GM19395 (cell line): ENCODE measurements around the gene MYH1.
"Not testable (repeated sequence)": the region's sequence is repeated elsewhere in the genome, so short reads cannot be mapped to it uniquely, and the experiment has no call there.

Experiments
- ATAC-seq: cut with Tn5 transposase; IDR thresholded peaks from one replicate; pipeline ENCODE4 v1.9.1; 2021; ENCODE audit warnings: mild to moderate bottlenecking, moderate library complexity; ENCODE audit not compliant: unreplicated experiment

Gene MYH1

DNA sequence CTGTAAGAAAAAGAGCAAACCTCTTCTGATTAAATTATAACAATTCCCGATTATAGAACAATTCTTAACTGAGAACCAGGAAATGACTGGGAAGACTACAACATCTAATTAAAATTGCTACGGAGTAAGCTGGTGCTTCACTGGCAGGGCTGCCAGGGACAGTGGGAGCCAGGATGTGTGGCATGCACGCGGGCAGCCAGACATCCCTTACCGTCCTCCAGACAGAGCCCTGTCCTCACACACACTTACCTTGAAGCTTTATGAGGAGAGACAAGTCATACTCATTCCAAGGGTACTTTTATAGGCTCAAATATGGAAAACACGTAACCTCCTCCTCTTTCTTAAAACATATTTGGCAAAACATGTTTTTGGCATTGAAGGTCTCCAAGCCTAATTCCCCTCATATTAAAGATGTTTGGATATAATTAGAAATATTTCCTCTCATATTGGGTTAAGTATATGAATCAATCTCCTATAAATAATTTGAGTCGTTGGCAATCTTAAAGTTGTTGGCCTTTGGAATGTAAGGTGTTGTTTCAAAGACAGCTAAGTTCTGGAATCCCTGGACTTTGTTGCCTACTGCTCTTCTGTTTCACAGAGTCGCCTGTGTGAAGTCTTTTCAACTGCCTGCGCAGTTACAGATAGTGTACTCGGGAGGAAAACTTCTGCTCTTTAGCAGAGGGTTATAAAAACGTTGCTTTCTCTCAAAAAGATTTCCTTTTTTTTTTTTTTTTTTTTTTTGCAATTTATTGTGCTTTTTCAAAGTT is at the start of gene MYH1:
Gene MYH1 (minus strand): TSS at position 272 of the 767 bp plus-strand sequence. CDS start 1,900 bp downstream, outside the sequence.
- no peak for ATAC-seq

DNA sequence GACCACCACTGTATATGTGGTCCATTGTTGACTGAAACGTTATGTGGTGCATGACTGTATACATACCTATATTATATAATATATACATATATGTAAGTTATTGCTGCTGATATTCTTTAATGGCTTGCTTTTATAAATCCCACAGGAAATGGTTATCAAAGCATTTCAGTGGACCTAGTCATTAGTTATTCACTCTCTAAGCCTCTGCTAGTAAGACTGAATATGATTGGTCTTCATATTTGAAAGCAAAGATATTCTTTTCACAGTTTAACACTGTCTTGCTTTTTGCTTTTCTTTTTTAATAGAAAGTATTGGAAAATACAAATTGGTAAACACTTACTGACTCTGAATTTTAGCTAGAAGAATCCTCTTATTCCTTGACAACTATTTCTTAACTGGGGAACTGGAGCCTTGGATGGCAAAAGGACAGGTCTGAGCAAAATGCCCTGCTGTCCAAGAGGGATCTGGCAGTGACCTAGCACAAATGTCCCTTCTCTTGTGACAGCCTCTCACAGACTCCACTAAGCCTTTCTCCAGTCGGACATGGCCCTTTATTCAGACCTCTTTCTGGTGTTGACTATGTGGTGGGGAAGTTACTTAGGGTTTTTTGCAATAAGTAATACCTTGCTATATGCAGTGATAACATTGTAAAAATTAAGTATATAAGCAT is 45.8 kb upstream of the MYH1 start:
- no peak for ATAC-seq

DNA sequence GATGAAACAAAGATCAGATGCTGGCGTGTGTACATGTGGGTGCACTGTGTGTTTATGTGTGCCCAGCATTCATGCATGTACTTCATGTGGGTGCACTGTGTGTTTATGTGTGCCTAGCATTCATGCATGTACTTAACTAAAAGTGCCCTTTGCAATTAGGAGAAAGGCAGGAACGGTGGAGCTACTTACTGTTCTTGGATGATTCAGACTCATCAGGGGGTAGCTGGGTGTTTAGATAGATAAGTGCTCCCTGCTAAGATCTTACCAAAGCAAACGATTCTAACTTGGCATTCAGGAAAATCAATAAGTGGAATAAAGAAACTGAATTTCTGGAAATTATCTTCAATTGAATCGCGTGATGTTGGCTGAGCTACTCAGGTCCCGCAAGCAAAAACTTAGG is 39.7 kb upstream of the MYH1 start:
- ATAC-seq: no peak

DNA sequence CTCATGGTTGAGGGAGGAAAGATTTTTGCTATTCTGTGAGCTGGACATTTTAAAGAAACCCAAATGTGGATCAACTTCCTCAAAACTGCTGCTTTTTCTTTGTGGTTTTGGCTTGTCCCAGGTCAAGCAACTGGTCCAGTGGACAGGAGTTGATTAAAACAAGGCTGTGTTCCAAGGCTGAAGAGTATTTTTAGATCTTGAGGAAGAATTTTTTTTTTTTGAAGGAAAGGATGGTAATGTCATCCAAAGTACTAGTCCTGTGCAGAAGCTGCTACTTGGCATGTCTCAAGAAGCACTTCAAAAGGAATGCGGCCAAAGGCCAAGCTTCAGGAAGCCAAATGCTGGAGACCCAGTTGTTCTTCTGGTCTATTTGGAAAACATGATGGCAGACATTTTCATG is 39.1 kb upstream of the MYH1 start:
- no peak for ATAC-seq

DNA sequence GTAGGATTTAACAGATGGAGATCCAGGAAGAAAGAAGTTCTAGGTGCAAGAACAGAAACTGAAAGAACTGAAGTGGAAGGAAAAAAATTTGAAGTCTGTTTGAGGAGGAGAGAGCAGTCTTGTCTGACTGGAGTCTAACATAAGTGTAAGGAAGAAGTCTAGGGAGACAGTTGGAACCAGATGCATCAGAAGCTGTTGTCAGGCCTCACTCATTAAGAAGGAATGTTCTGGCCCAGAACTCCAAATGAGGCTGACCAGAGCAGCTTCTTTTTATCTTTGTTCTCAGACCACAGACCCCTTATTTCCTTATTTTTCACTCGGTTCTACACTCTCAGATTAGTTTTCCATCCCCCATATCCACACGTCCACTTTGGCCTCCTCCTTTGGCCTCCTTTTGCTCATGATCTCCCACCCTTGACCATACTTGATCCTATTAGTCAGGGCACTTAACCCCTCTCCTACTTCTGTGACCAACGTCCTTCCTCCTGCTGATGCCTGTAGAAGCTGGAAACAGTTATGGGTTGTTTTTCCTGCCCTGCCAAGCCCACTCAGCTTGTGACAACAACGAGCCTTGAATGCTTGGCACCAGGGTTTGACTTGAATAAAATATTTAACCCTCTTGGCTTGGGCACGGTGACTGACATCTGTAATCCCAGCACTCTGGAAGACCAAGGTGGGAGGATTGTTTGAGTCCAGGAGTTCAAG is 38.1 kb upstream of the MYH1 start:
- no peak for ATAC-seq

DNA sequence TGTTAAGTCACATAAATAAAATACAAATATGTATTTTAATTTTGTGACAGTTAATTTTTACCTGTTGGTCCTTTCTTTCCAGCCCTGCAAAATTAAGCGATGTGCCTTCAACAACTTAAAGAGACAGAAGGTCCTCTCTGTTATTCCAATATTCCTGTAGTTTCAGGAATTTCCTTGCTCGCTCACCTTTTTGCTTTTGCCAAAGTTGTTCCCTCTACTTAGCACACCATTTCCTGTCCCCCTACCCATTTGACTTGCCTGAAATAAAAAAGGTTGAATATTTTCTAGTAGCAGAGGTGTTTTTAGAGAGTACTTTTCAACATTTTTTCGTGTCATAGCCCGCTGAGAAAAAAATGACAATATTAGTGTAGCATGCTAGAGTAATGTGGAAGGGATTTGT is 31.7 kb upstream of the MYH1 start:
- no peak for ATAC-seq

DNA sequence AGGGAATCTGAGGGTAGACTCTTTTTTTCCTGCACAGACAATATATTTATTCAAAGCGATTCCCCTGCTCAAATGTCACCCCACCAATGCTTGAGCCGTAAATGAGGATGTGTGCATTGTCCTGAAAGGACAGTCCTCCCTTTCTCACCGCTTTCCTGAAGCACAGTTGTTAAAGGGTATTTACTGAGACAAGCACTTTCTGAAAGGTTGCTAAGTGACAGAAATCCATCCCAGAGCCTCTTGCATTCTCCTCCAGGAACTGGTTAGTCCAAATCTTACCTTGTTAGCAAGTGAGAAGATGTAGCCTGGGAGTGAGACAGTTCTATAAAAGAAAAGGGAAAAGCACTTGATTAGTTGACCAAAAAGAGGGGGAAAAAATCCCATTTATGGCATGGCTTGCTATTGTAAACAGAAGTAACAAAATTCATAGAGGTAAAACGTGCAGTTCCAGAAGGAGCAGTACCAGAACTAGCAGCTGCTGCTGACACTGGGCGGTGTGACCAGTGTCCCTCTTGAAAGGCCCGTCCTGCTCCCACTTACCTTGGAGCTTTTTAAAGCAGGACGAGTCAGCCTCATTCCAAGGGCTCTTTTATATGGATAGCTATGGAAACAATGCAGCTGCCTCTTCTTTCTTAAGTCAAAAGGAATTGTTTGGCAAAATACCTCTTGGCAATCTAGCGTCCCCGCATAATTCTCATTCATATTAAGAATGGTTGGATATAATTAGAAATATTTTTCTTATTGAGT is 30.9 kb upstream of the MYH1 start, which contains the start of gene MYH2:
Gene MYH2 (minus strand): TSS at position 563 of the 747 bp plus-strand sequence. CDS start 1,738 bp downstream, outside the sequence.
- ATAC-seq: no peak

DNA sequence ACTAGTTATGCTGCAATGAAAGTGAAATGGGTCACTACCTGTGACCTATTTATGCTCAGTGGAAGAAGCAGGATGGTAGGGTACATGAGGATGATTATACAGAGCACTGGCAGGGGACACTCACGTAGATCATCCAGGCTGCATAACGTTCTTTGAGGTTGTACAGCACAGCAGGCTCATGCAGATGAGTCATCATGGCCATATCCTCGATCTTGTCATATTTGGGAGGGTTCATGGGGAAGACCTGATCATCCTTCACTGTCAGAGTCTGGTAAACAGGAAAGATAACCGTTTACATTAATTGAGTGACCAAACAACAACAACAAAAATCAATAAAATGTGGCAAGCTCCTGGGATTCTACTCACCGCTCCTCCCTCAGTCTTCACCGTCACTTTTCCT is 29.0 kb upstream of the MYH1 start:
- ATAC-seq: no peak

DNA sequence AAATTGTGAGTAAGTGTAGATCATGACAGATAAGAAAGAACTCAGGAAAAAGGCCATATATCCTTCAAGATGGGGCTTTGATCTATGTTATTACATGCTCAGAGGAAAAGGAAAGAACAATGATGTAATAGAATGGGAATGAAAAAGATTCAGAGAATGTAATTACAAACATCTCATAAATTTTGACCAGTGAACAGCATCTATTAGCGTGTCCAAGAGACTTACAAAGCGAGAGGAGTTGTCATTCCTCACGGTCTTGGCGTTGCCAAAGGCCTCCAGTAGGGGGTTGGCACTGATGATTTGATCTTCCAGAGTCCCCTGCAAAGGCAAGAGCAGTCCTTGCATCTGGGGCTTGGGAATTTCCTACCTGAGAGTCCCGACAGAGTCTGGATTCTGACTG is 25.1 kb upstream of the MYH1 start:
- ATAC-seq: not testable (repeated sequence)

DNA sequence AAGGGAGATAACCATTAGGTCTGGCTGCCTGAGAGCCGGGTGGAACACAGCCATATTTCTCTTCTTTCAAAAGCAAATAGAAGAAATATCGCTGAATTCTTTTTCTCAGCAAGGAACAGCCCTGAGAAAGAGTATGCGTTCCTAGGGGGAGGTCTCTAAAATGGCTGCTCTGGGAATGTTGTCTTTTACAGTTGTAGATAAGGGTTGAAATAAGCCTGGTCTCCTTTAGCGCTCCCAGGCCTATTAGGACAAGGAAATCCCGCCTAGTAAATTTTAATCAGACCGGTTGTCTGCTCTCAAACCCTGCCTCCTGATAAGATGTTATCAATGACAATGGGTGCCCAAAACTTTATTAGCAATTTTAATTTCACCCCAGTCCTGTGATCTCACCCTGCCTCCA is 22.8 kb upstream of the MYH1 start:
- not testable (repeated sequence) for ATAC-seq

DNA sequence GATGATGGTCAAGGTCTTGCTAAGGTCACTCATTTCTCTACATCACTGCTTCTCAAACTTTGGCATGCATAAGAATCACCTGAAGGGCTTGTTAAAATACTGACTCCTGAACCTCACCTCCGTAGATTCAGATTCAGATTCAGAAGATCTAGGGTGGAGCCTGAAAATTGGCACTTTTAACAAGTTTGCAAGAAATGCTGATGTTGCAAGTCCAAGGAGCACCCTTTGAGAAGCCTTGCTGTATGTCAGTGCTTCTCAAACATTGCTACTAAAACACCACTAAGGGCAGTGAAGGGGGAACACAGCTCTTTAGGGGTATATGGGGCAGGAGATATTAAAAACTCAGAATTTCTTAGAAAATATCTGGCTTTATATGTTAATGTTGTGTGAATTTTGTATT is 13.7 kb upstream of the MYH1 start:
- ATAC-seq: no peak

DNA sequence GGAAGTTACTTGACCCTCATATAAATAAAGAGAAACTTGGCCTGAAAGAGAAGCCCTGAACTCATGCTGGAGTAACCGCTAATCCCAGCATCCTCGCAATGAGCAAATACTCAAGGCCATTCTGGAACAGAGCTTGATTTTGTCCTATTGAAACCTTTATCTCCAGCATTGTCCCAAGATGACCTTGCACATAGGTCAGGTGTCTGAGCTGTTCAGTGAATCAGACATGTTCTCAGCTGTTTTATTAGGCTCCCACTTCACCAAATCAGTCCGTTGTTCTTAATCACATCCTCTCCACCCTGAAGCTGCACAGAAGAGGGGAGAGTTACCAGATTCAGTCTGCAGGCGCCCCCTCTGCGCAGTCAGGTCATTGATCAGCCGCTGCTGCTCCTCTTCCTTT is 9.1 kb upstream of the MYH1 start:
- no peak for ATAC-seq

DNA sequence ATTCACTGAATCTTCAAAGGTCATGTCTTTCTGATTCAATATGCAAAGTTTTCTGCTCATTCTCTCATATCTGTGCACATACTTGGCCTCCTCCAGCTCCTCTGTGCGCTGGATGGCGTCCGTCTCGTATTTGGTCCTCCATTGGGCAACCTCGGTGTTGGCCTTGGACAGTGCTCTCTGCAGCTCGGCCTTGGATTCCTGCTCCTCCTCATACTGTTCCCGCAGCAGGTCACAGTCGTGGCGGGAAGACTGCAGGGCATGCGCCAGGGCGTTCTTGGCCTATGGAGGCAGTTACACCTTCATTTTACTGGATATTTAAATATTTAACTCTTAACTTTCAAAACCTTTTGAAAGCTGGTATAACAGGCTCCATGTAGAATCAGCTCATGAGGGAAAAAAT is 8.2 kb upstream of the MYH1 start:
- ATAC-seq: no peak

DNA sequence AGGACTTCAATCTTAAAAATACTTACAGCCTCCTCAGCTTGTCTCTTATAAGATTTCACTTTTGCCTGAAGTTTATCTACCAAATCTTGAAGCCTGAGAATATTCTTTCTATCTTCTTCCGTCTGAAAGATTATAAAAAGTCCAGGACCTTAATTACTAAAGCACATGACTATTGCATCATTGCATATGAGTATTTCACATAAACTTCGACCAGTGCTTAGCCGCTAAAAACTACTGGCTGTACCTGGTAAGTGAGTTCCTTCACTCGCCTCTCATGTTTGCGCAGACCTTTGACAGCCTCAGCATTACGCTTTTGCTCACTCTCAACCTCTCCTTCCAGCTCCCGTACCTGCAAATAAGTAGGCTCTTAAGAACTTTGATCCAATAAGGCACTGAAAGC is 4.7 kb upstream of the MYH1 start:
- no peak for ATAC-seq

DNA sequence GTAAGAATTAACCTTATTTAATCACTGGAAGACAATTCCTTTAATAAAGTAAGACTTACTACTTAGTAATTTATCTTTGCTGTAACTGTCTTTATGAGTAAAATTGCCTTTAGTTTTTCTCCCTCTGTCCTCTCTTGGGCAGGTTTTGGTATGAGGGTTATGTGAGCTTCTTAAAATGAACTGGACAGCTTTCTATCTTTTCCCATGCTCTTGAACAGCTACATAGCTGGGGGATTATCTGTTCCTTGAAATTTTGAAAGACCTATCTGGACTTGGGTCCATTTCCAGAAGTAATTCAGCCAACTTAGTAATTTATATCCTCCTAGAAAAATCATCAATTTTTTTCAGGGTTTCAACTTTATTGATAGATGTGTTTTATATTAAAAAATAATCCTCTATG is 3.6 kb upstream of the MYH1 start:
- ATAC-seq: no peak

DNA sequence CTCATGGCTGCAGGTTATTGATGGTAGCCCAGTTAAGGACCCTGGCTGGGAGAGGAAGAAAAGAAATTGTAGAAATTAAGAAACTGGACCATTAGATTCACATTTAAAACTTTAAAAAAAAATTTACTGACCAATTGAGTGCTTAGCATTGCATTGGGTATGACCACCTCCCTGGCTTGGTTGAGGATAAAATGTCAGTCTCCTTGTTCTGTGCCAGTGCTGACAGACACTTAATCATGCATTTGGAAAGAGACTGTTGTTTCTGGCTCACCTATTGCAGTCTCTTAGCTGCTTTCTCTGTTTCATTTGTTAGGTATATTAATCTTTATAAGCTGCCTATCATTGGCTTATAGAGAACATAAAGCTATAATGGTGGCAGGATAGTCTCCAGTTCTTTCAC is 1.7 kb downstream of the MYH1 start:
- no peak for ATAC-seq

DNA sequence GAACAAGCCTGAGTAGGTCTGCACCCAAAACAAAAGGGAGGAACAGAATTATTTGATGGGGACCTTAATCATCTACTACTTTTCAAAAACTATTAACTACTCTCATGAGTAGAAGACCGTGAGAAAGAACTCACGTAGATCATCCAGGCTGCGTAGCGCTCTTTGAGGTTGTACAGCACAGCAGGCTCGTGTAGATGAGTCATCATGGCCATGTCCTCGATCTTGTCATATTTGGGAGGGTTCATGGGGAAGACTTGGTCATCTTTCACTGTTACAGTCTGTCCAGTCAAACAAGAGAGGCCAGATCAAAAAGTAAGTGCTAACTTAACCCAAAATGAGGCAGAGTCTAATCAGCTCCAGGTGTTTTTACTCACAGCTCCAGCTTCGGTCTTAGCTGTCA is 2.3 kb downstream of the MYH1 start:
- no peak for ATAC-seq

DNA sequence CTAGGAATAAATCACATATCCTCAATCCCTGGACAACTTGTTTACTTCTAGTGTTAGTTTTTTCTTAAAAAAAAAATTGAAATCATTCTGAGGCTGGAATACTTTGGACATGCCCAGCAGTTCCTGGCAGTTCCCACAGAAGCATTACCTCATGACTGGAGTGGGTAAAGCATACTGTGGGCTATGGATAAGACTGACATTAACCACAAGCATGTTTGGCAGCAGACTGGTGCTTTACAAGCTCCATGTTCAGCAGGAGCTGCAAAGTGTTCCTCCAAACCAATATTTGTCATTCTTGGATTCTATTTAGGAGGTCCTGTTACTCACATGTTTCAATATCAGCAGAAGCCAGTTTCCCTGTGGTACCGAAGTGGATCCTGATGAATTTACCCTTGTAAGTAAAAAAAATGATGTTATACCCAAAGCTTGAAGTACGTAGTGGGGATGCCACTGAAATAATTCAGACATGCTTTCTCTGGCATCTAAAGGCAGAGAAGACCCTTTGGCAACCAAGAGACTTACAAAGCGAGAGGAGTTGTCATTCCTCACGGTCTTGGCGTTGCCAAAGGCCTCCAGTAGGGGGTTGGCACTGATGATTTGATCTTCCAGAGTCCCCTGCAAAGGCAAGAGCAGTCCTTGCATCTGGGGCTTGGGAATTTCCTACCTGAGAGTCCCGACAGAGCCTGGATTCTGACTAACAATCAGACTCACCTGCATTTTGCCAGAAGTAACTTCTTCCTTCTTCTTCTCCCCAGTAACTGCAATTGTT is 4.9 kb downstream of the MYH1 start:
- ATAC-seq: no peak

DNA sequence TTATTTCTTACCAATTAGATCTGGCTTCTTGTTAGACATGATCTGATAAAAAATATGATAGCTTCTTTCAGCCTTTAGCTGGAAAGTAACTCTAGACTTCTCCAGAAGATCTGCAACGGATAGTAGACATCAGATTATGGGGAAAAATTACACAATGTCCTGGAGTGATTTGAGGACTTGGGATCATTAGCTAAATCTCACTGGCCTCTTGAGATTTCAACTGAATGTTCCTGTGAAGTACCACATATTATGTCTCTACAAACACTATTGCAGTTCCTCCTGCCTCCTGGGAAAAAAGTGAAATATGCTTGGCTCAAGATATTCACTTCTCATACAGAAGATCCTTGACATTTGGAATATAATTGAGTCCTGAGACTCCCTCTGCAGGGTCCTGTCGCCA is 5.5 kb downstream of the MYH1 start:
- ATAC-seq: no peak

DNA sequence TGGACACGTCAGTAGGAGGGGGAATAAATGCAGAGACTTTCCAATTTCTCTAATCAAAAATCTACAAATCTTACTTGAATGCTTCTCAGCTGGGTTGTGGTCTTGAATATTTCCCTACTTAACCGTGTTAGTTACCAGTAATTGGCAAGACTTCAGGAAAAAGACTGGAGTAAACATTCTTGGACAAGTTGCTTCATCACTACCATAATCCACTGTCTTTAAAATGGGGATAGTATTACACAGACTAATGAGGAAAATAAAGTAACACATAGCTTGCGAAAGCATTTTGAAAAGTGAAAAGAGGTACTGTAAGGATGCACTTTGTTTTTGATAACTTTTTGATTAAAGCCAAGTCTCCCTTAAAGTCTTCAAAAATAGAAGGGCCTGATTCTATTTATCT is 18.4 kb downstream of the MYH1 start:
- ATAC-seq: no peak
